C4-2B (cell line): ENCODE data around the gene ASB15.

Experiments used
- ZFX ChIP-seq: fragments of 450-650 bp; IDR thresholded peaks from 2 replicates; pipeline ENCODE4 v1.6.1; 2017
- TF ChIP-seq, protein P1 (sequence below): fragments of 450-650 bp; conservative IDR thresholded peaks from 2 replicates; pipeline ENCODE4 v1.5.1; 2017; ENCODE audit warnings: mild to moderate bottlenecking

- TF ChIP-seq, protein P1, sequence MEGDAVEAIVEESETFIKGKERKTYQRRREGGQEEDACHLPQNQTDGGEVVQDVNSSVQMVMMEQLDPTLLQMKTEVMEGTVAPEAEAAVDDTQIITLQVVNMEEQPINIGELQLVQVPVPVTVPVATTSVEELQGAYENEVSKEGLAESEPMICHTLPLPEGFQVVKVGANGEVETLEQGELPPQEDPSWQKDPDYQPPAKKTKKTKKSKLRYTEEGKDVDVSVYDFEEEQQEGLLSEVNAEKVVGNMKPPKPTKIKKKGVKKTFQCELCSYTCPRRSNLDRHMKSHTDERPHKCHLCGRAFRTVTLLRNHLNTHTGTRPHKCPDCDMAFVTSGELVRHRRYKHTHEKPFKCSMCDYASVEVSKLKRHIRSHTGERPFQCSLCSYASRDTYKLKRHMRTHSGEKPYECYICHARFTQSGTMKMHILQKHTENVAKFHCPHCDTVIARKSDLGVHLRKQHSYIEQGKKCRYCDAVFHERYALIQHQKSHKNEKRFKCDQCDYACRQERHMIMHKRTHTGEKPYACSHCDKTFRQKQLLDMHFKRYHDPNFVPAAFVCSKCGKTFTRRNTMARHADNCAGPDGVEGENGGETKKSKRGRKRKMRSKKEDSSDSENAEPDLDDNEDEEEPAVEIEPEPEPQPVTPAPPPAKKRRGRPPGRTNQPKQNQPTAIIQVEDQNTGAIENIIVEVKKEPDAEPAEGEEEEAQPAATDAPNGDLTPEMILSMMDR, result peak; percentile 77
- TF ChIP-seq ZFX, result no peak
These were observed 34.1 kb downstream of the ASB15 start for GRCh38 chr7:123635551-123636359.
